ENCODE measurements around the gene CERT1. TPM values are rescaled to one million over a fixed set of nuclear protein-coding genes. Genes with fewer than 3 reads are reported as not detected.
A peak's percentile ranks its signal among the peaks of the same experiment; 100 is the strongest.
"Not testable (repeated sequence)": the region's sequence is repeated elsewhere in the genome, so short reads cannot be mapped to it uniquely, and the experiment has no call there.

The CERT1 gene
- polyA plus RNA-seq, 2 donors = 13.4 to 13.5 TPM

DNA sequence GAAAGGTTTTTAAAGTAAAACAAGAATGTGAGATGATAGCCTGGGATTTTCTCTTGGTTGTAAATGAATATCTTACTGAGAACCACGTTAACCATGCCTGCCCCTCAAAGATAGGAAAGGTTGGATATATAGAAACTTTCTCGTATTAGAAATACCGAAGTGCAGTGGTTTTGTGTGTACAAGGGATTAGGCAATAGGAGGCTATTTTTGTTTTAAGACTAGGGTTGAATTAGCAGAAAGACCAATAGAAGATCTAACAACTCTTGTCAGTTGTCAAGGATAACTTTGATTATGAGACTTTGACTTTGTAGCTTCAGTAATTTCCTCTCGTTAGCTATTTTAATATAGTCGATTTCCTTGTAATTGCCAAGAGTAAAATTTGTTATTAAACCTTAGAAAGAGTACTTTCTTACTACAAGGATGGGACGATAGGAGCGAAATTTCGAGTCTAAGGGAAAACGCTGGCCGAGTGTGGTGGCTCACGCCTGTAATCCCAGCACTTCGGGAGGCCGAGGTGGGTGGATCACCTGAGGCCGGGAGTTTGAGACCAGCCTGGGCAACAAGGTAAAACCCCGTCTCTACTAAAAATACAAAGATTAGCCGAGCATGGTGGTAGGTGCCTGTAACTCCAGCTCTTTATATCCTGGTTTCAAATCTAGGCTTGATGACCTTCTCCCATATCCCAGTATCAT lies 1.1 kb upstream of the CERT1 start:
- WGBS, 2 donors = 69 to 73% methylated on average over 16 of the region's 16 CpGs
- Histone ChIP-seq H3K9me3 (ENCODE audit: control insufficient read depth in 2 of 2, insufficient read depth in 1 of 2, low read depth in 1 of 2, low read length in 1 of 2) (no peaks in the 10 kb centered on the region), H3K27ac (ENCODE audit: low read depth in 2 of 2, low read length in 1 of 2) (no peak overlapping the region)

DNA sequence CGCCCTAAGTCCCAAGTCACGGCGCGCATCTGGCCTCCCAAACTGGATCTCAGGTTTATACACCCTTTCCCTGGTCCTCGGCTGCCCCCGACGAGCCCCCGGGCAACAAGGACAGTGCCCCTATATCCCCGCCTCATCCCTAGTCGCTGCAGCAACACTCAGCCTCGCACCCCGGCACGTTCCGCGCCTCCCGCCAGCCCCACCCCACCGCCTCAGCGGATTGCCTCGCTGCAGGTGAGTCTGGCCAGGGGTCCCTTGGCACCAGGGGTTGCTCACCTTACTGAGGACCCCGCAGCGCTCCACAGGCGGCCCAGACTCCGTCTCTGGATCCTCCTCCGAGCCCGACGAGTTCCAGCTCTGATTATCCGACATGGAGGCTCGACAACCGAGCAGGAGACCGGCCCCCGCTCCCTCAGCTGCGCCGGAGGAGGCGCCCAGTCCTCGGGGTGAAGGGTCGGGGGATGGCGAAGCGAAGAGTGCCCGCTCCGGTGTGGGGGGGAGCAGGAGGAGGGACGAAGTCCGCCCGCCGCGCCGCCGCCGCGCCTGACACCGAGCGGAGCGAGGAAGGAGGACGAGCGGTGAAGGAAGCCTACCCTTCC lies 494 bp downstream of the CERT1 start:
- Histone ChIP-seq H3K27me3 (ENCODE audit: control insufficient read depth in 1 of 2, insufficient read depth in 2 of 2, low read length in 2 of 2) (no peaks in the 10 kb centered on the region), H3K4me3 (ENCODE audit: low read depth in 1 of 2, low read length in 2 of 2) (peak overlapping the region; percentile 72 to 99), H3K27ac (ENCODE audit: low read depth in 2 of 2, low read length in 1 of 2) (peak overlapping the region; percentile 92 to 96), H3K9me3 (ENCODE audit: control insufficient read depth in 2 of 2, insufficient read depth in 1 of 2, low read depth in 1 of 2, low read length in 1 of 2) (no peaks in the 10 kb centered on the region), H3K4me1 (ENCODE audit: control insufficient read depth in 2 of 2, insufficient read depth in 2 of 2, low read length in 1 of 2) (no peaks in the 10 kb centered on the region), H3K36me3 (ENCODE audit: control insufficient read depth in 2 of 2, insufficient read depth in 2 of 2, low read length in 1 of 2) (no peaks in the 10 kb centered on the region)
- WGBS, 2 donors = 0 to 2% methylated on average over 43 to 54 of the region's 54 CpGs

More for the DNA sequence above, 1.1 kb upstream of the CERT1 start:
- Histone ChIP-seq H3K4me3 (ENCODE audit: low read depth in 1 of 2, low read length in 2 of 2) (peak overlapping the region in 1 of 2 donors; percentile 85), H3K36me3 (ENCODE audit: control insufficient read depth in 2 of 2, insufficient read depth in 2 of 2, low read length in 1 of 2) (no peaks in the 10 kb centered on the region), H3K4me1 (ENCODE audit: control insufficient read depth in 2 of 2, insufficient read depth in 2 of 2, low read length in 1 of 2) (no peaks in the 10 kb centered on the region), H3K27me3 (ENCODE audit: control insufficient read depth in 1 of 2, insufficient read depth in 2 of 2, low read length in 2 of 2) (no peaks in the 10 kb centered on the region)

DNA sequence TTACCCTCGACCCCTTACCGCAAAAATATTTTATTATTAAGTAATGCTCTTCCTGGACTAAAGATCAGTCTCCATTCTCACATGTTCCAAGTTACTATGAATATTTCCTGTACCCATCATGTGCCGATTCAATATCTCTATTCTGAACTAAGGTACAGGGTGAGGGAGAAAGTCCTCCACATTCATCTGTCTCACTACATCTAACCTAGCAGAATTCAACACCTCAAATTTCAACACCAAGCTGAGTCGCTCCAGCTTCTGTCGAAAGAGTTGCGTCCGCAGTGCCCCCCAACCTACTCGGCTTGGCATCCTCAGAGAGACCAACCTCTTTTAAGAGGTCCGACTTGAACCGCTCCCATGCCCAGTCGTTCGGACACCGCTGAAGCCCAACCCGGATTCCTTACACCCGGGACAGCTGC lies 1.0 kb downstream of the CERT1 start:
- Histone ChIP-seq H3K4me1 (ENCODE audit: control insufficient read depth in 2 of 2, insufficient read depth in 2 of 2, low read length in 1 of 2) (no peaks in the 10 kb centered on the region), H3K27me3 (ENCODE audit: control insufficient read depth in 1 of 2, insufficient read depth in 2 of 2, low read length in 2 of 2) (no peaks in the 10 kb centered on the region), H3K4me3 (ENCODE audit: low read depth in 1 of 2, low read length in 2 of 2) (peak overlapping the region; percentile 72 to 99), H3K9me3 (ENCODE audit: control insufficient read depth in 2 of 2, insufficient read depth in 1 of 2, low read depth in 1 of 2, low read length in 1 of 2) (no peaks in the 10 kb centered on the region), H3K36me3 (ENCODE audit: control insufficient read depth in 2 of 2, insufficient read depth in 2 of 2, low read length in 1 of 2) (no peaks in the 10 kb centered on the region), H3K27ac (ENCODE audit: low read depth in 2 of 2, low read length in 1 of 2) (peak overlapping the region; percentile 92 to 96)
- WGBS, 2 donors = 0 to 1% methylated on average over 15 of the region's 15 CpGs

DNA sequence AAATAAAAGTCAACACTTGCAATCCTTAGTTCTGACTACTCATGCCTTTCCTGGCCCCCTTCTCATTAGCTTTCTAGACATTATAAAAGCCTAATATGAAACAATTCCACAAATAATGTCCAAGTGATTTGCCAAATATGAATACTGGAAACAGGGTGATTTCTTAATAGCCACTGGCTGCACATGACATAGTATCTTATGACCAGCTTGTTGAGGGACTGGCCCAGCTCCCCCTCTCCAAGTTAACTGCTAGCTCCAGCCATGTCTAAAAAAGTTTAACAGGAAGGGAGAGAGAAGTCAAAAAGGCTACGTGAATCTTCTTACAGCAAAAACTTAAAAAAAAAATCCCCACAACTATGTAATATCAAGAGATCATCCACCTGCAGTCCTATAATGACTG lies 1.5 kb downstream of the CERT1 start:
- no peaks in the 10 kb centered on the region for H3K9me3 ChIP-seq (ENCODE audit: control insufficient read depth in 2 of 2, insufficient read depth in 1 of 2, low read depth in 1 of 2, low read length in 1 of 2)
- no peaks in the 10 kb centered on the region for H3K4me1 ChIP-seq (ENCODE audit: control insufficient read depth in 2 of 2, insufficient read depth in 2 of 2, low read length in 1 of 2)
- H3K27ac ChIP-seq (ENCODE audit: low read depth in 2 of 2, low read length in 1 of 2) = no peak overlapping the region
- H3K27me3 ChIP-seq (ENCODE audit: control insufficient read depth in 1 of 2, insufficient read depth in 2 of 2, low read length in 2 of 2) = no peaks in the 10 kb centered on the region
- H3K36me3 ChIP-seq (ENCODE audit: control insufficient read depth in 2 of 2, insufficient read depth in 2 of 2, low read length in 1 of 2) = no peaks in the 10 kb centered on the region
- WGBS, 2 donors = 0 to 4% methylated on average over 1 of the region's 1 CpG
- peak overlapping the region in 1 of 2 donors; percentile 72 for H3K4me3 ChIP-seq (ENCODE audit: low read depth in 1 of 2, low read length in 2 of 2)

DNA sequence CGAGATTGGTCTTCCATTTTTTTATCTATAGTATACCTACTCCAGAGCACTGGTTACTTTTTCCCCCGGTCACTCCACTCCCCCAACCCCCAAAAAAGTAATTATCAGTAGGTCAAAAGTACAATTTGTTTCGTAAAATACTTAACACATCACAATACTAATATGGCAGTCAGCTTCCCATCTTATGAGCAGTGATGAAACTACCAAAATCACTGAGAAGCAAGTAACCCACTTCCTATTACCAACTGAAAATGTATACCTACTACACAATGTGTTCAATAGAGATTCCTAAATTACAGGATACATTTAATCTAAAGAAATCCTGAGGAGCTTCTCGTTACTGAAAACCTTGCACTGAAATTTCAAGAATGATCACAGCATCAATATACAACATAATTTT lies 1.9 kb downstream of the CERT1 start:
- 67 to 75% methylated on average over 4 of the region's 4 CpGs for WGBS, 2 donors
- Histone ChIP-seq H3K27me3 (ENCODE audit: control insufficient read depth in 1 of 2, insufficient read depth in 2 of 2, low read length in 2 of 2) (no peaks in the 10 kb centered on the region), H3K9me3 (ENCODE audit: control insufficient read depth in 2 of 2, insufficient read depth in 1 of 2, low read depth in 1 of 2, low read length in 1 of 2) (no peaks in the 10 kb centered on the region), H3K4me1 (ENCODE audit: control insufficient read depth in 2 of 2, insufficient read depth in 2 of 2, low read length in 1 of 2) (no peaks in the 10 kb centered on the region), H3K4me3 (ENCODE audit: low read depth in 1 of 2, low read length in 2 of 2) (peak overlapping the region in 1 of 2 donors; percentile 72), H3K36me3 (ENCODE audit: control insufficient read depth in 2 of 2, insufficient read depth in 2 of 2, low read length in 1 of 2) (no peaks in the 10 kb centered on the region), H3K27ac (ENCODE audit: low read depth in 2 of 2, low read length in 1 of 2) (no peak overlapping the region)

DNA sequence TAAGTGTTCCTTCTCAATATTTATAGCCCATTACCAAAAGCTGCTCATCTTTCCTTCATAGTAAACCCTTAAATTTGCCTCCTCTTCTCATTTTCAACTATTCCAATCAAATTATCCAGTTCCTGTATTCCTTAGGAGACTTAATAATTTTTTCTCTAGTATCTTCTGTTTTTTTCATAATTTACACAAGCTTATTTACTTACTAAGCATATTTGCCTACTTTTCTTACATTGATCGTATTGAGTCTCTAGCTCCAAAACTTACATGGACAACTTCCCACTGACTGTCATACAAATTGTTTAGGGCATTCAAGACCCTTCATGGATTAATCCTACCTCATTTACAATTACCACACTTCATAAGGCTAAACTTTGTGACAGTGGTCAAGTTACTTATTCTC lies 3.6 kb downstream of the CERT1 start:
- WGBS, 2 donors = 83 to 98% methylated on average over 1 of the region's 1 CpG
- Histone ChIP-seq H3K27ac (ENCODE audit: low read depth in 2 of 2, low read length in 1 of 2) (no peak overlapping the region), H3K4me1 (ENCODE audit: control insufficient read depth in 2 of 2, insufficient read depth in 2 of 2, low read length in 1 of 2) (no peaks in the 10 kb centered on the region), H3K36me3 (ENCODE audit: control insufficient read depth in 2 of 2, insufficient read depth in 2 of 2, low read length in 1 of 2) (no peaks in the 10 kb centered on the region), H3K9me3 (ENCODE audit: control insufficient read depth in 2 of 2, insufficient read depth in 1 of 2, low read depth in 1 of 2, low read length in 1 of 2) (no peaks in the 10 kb centered on the region), H3K4me3 (ENCODE audit: low read depth in 1 of 2, low read length in 2 of 2) (no peak overlapping the region), H3K27me3 (ENCODE audit: control insufficient read depth in 1 of 2, insufficient read depth in 2 of 2, low read length in 2 of 2) (no peaks in the 10 kb centered on the region)

DNA sequence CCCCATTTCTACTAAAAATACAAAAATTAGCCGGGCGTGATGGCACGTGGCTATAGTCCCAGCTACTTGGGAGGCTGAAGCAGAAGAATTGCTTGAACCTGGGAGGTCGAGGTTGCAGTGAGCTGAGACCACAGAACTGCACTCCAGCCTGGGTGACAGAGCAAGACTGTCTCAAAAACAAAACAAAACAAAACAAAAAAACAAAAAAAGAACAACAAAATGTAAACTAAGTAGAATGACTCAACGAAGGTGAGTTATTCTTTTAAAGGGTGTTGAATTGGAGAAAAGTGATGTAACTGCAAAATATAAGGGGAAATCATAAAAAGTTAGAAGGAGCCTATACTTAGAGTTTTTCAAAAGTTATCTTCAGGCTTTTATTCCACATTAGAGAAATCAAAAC lies 6.3 kb downstream of the CERT1 start:
- H3K27me3 ChIP-seq (ENCODE audit: control insufficient read depth in 1 of 2, insufficient read depth in 2 of 2, low read length in 2 of 2); H3K36me3 ChIP-seq (ENCODE audit: control insufficient read depth in 2 of 2, insufficient read depth in 2 of 2, low read length in 1 of 2): not testable (repeated sequence)

DNA sequence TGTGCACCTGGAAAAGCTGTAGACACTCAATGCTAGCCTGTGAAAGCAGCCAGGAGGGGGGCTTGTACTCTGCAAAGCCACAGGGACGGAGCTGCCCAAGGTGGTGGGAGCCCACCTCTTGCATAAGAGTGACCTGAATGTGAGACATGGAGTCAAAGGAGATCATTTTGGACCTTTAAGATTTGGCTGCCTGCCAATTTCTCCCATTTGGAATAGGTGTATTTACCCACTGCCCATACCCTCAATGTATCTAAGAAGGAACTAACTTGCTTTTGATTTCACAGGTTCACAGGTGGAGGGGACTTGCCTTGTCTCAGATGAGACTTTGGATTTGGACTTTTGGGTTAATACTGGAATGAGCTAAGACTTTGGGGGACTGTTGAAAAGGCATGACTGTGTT lies 12.6 kb downstream of the CERT1 start:
- H3K4me3 ChIP-seq (ENCODE audit: low read depth in 1 of 2, low read length in 2 of 2); H3K27me3 ChIP-seq (ENCODE audit: control insufficient read depth in 1 of 2, insufficient read depth in 2 of 2, low read length in 2 of 2); H3K27ac ChIP-seq (ENCODE audit: low read depth in 2 of 2, low read length in 1 of 2); H3K9me3 ChIP-seq (ENCODE audit: control insufficient read depth in 2 of 2, insufficient read depth in 1 of 2, low read depth in 1 of 2, low read length in 1 of 2); H3K4me1 ChIP-seq (ENCODE audit: control insufficient read depth in 2 of 2, insufficient read depth in 2 of 2, low read length in 1 of 2); H3K36me3 ChIP-seq (ENCODE audit: control insufficient read depth in 2 of 2, insufficient read depth in 2 of 2, low read length in 1 of 2): not testable (repeated sequence)
- WGBS, 2 donors = 95 to 100% methylated on average over 1 of the region's 1 CpG

More for the DNA sequence above, 6.3 kb downstream of the CERT1 start:
- 92 to 94% methylated on average over 5 of the region's 5 CpGs for WGBS, 2 donors
- H3K9me3 ChIP-seq (ENCODE audit: control insufficient read depth in 2 of 2, insufficient read depth in 1 of 2, low read depth in 1 of 2, low read length in 1 of 2); H3K27ac ChIP-seq (ENCODE audit: low read depth in 2 of 2, low read length in 1 of 2); H3K4me3 ChIP-seq (ENCODE audit: low read depth in 1 of 2, low read length in 2 of 2); H3K4me1 ChIP-seq (ENCODE audit: control insufficient read depth in 2 of 2, insufficient read depth in 2 of 2, low read length in 1 of 2): not testable (repeated sequence)

DNA sequence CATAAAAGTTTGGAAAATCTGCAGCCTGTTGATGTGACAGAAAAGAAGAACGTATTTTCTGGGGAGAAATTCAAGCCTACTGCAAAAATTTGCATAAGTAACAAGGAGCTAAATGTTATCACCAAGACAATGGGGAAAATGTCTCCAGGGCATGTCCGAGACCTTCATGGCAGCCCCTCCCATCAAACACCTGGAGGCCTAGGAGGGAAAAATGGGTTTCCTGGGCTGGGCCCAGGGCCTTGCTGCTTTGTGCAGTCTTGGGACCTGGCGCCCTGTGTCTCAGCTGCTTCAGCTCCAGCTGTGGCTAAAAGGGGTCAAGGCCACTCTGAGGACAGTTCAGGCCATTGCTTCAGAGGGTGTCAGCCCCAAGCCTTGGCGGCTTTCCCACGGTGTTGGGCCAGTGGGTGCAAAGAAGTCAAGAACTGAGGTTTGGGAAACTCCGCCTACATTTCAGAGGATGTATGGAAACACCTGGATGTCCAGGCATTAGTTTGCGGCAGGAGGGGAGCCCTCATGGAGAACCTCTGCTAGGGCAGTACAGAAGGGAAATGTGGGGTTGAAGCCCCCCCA lies 13.1 kb downstream of the CERT1 start:
- WGBS, 2 donors = 96% methylated on average over 7 of the region's 7 CpGs
- H3K36me3 ChIP-seq (ENCODE audit: control insufficient read depth in 2 of 2, insufficient read depth in 2 of 2, low read length in 1 of 2) = peaks cover 2 to 3% of the 10 kb centered on the region in 2 donors
- H3K27ac ChIP-seq (ENCODE audit: low read depth in 2 of 2, low read length in 1 of 2) = no peak overlapping the region
- no peaks in the 10 kb centered on the region for H3K27me3 ChIP-seq (ENCODE audit: control insufficient read depth in 1 of 2, insufficient read depth in 2 of 2, low read length in 2 of 2)
- no peak overlapping the region for H3K4me3 ChIP-seq (ENCODE audit: low read depth in 1 of 2, low read length in 2 of 2)
- H3K9me3 ChIP-seq (ENCODE audit: control insufficient read depth in 2 of 2, insufficient read depth in 1 of 2, low read depth in 1 of 2, low read length in 1 of 2) = no peaks in the 10 kb centered on the region
- peaks cover 0 to 3% of the 10 kb centered on the region in 2 donors for H3K4me1 ChIP-seq (ENCODE audit: control insufficient read depth in 2 of 2, insufficient read depth in 2 of 2, low read length in 1 of 2)

Measured in esophagus (tissue), 2 donors.